GM12878 (cell line): ENCODE data around the gene HNRNPLL. TPM values are rescaled to one million over a fixed set of nuclear protein-coding genes. Genes with fewer than 3 reads are reported as not detected.

Experiments used
- ATAC-seq: fragments of 200-7000 bp; cut with Tn5 transposase; 3 replicates; pipeline ENCODE4 v1.9.1; 2020; ENCODE audit warnings: mild to moderate bottlenecking, moderate library complexity
- BruUV-seq: library from RNA; stranded (reverse); fragments of 400-500 nt; replicated peaks from 2 replicates; lab custom pipeline; 2021; lab: Mats Ljungman, UMichigan
- CTCF ChIA-PET: fragments of 300-600 bp; sonication (Branson Sonifier 250); formaldehyde crosslinking; extraction: SDS; loops from one replicate; lab custom pipeline; 2021; ENCODE audit warnings: inconsistent platforms; lab: Yijun Ruan, JAX
- POLR2A ChIA-PET: fragments of 350-600 bp; formaldehyde crosslinking; extraction: SDS; loops from one replicate; lab custom pipeline; 2021; ENCODE audit warnings: inconsistent platforms; lab: Charles Lee
- RAD21 ChIA-PET: fragments of 300-600 bp; sonication (Branson Sonifier 250); formaldehyde crosslinking; loops from one replicate; lab custom pipeline; 2023; ENCODE audit warnings: antibody characterized with exemption; ENCODE audit not compliant: unreplicated experiment; lab: Charles Lee
- SMC1A ChIA-PET: fragments of 300-600 bp; sonication (Branson Sonifier 250); formaldehyde crosslinking; loops from one replicate; lab custom pipeline; 2023; ENCODE audit not compliant: unreplicated experiment, uncharacterized antibody; lab: Charles Lee
- DNase-seq: peaks from one replicate; pipeline ENCODE4 v3.0.0-alpha.2; 2011; ENCODE audit warnings: low read depth, low spot score
- FAIRE-seq: peaks from 3 replicates; lab custom pipeline; 2011; peaks lifted over from hg19 to GRCh38; lab: Jason Lieb, UNC
- H2AFZ ChIP-seq: 2 replicates; pipeline ENCODE4 v1.6.0; 2011; ENCODE audit warnings: low read depth, low read length, control low read depth; ENCODE audit not compliant: control insufficient read depth
- H3K27ac ChIP-seq: 2 replicates; pipeline ENCODE4 v1.5.1; 2011; ENCODE audit warnings: control low read depth; ENCODE audit not compliant: control insufficient read depth, insufficient read depth
- H3K27me3 ChIP-seq, 2 experiments: replicated peaks in 1 of 2; 2 replicates each; pipeline versions ENCODE4 v1.6.0 to v1.6.1; 2011; ENCODE audit warnings: low read length in 1 of 2; ENCODE audit not compliant: control insufficient read depth in 2 of 2, insufficient read depth in 2 of 2
- H3K36me3 ChIP-seq, 2 experiments: 2 replicates each; pipeline ENCODE4 v1.5.1; 2011; ENCODE audit warnings: low read length in 1 of 2; ENCODE audit not compliant: control insufficient read depth in 2 of 2, insufficient read depth in 2 of 2
- H3K4me1 ChIP-seq: 2 replicates; pipeline ENCODE4 v1.6.1; 2011; ENCODE audit warnings: mild to moderate bottlenecking, low read length, moderate library complexity, mixed read lengths; ENCODE audit not compliant: control insufficient read depth, insufficient read depth
- H3K4me2 ChIP-seq: 2 replicates; pipeline ENCODE4 v1.6.0; 2011; ENCODE audit warnings: control low read depth; ENCODE audit not compliant: control insufficient read depth, insufficient read depth
- H3K4me3 ChIP-seq: fragments of 200-600 bp; sonication (generic); 2 replicates; pipeline ENCODE4 v1.5.1; 2016
- H3K79me2 ChIP-seq: 2 replicates; pipeline ENCODE4 v1.6.0; 2011; ENCODE audit warnings: low read length; ENCODE audit not compliant: control insufficient read depth, insufficient read depth
- H3K9ac ChIP-seq: 2 replicates; pipeline ENCODE4 v1.8.0; 2011; ENCODE audit warnings: low read length, control low read depth, mixed read lengths; ENCODE audit not compliant: control insufficient read depth, insufficient read depth
- H3K9me3 ChIP-seq: replicated peaks from 3 replicates; pipeline ENCODE4 v1.5.1; 2011; ENCODE audit warnings: mild to moderate bottlenecking, low read length; ENCODE audit not compliant: control insufficient read depth, insufficient read depth
- H4K20me1 ChIP-seq: 2 replicates; pipeline ENCODE4 v1.6.0; 2011; ENCODE audit not compliant: control insufficient read depth, insufficient read depth
- BACH1 ChIP-seq: fragments of 450-650 bp; IDR thresholded peaks from 2 replicates; pipeline ENCODE4 v1.6.1; 2017; ENCODE audit warnings: mild to moderate bottlenecking, borderline replicate concordance
- GABPA ChIP-seq: IDR thresholded peaks from 2 replicates; pipeline ENCODE4 v1.6.1; 2014; ENCODE audit warnings: antibody characterized with exemption, low read depth, mild to moderate bottlenecking, inconsistent platforms
- IKZF1 ChIP-seq: fragments of 450-650 bp; conservative IDR thresholded peaks from 2 replicates; pipeline ENCODE4 v1.6.1; 2017; ENCODE audit warnings: antibody characterized with exemption, mild to moderate bottlenecking
- RB1 ChIP-seq: fragments of 450-650 bp; formaldehyde crosslinking; IDR thresholded peaks from 2 replicates; pipeline ENCODE4 v1.6.1; 2017; ENCODE audit warnings: mild to moderate bottlenecking, borderline replicate concordance
- RCOR1 ChIP-seq: conservative IDR thresholded peaks from 2 replicates; pipeline ENCODE4 v1.6.1; 2012; ENCODE audit warnings: low read depth, low read length, improper control_type of control experiment
- ZBED1 ChIP-seq: IDR thresholded peaks from 2 replicates; pipeline ENCODE4 v1.6.1; 2016; ENCODE audit warnings: borderline replicate concordance
- WGBS: methylation state at CpG from one replicate; pipeline ENCODE4 v1.1.6; 2016; ENCODE audit warnings: low lambda C conversion rate; ENCODE audit not compliant: insufficient replicate concordance, insufficient coverage; ENCODE audit errors: missing lambda C conversion rate; 5-methylcytosine and 5-hydroxymethylcytosine counted together
- in situ Hi-C: fragments of 300-500 bp; cut with MboI; formaldehyde crosslinking; loops from 9 replicates; pipeline ENCODE4 v1.14.3; 2018; ENCODE audit warnings: mixed read lengths
- intact Hi-C: fragments of 100-400 bp; cut with micrococcal nuclease; formaldehyde crosslinking; loops from one replicate; pipeline ENCODE4 v1.14.2; 2022; ENCODE audit not compliant: unreplicated experiment
- polyA plus RNA-seq, 11 experiments: library from polyadenylated mRNA; depleted of rRNA in 4 of 11; unstranded in 6 of 11; stranded (reverse) in 5 of 11; fragments of >200 nt; fragmentation: Nextera tagmentation in 4 of 11; fragmentation: Illumina TruSeq in 1 of 11; extraction: Ambion mirVana in 4 of 11; extraction: Trizol in 1 of 11; gene quantifications; 1 replicate in 1 of 11; 2 replicates in 10 of 11; pipeline versions ENCODE4 v1.2.1 to v1.2.3, GENCODE V29; 2011 to 2016; ENCODE audit warnings: inconsistent platforms in 2 of 11, missing spikeins in 2 of 11, low read depth in 1 of 11
- total RNA-seq, 4 experiments: library from RNA; depleted of rRNA in 3 of 4; stranded (reverse); fragments of >200 nt in 3 of 4; fragmentation: Illumina TruSeq in 1 of 4; extraction: Trizol in 1 of 4; gene quantifications; 2 replicates each; pipeline versions ENCODE4 v1.2.1 to v1.2.3, GENCODE V29; 2013 to 2021
- TF ChIP-seq, protein P1 (sequence below): fragments of 450-650 bp; IDR thresholded peaks from 2 replicates; pipeline ENCODE4 v1.6.1; 2017; ENCODE audit warnings: antibody characterized with exemption, mild to moderate bottlenecking, moderate library complexity

Gene HNRNPLL
- total and polyA plus RNA-seq, 10 of the 15 experiments (the other 5 are each of a cell fraction or from before 2014, with no cell fraction given), result 0.98 to 27.1 (median 2.9) TPM

DNA sequence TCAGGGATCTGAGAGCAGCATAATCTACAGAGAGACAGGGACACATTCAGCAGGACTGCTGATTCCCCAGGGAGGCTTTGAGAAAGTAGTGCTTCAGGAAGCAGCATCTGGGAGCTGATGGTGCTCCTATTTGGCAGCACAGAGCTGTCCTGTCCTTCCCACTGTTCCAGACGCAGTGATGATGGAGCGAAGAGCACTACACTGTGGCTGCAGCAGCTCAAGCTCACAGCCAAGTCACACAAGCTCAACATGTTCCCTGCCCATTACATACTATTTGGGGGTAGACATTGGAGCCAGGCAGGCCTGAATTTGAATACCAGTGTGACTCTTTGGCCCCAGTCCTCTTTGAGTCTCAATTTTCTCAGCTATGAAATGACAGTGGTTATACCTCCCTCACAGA lies 48.0 kb upstream of the HNRNPLL start (continued):
- TF ChIP-seq GABPA (no peak), IKZF1 (no peak)
- TF ChIP-seq, all 136 proteins: peak for 0

DNA sequence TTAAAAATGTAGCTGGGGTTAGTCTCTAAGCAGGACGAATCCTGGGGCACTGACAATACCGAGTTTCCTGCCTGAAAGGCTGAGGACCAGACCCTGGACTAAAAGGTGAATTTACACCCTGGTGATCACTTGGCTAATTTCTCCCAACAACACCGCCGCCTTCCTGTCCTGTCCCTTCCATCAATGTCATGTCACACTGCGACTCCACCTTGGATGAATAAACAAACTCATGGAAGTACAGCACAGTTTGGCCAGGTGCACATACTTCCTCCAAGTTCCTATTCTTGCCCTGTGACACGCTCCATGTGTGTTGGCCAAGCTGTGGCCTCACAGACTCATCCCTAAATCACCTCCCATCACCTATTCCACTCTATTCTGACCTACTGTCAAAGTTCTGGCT lies 47.3 kb upstream of the HNRNPLL start:
- TF ChIP-seq RB1, result no peak
- TF ChIP-seq BACH1, result no peak
- TF ChIP-seq, protein P1, sequence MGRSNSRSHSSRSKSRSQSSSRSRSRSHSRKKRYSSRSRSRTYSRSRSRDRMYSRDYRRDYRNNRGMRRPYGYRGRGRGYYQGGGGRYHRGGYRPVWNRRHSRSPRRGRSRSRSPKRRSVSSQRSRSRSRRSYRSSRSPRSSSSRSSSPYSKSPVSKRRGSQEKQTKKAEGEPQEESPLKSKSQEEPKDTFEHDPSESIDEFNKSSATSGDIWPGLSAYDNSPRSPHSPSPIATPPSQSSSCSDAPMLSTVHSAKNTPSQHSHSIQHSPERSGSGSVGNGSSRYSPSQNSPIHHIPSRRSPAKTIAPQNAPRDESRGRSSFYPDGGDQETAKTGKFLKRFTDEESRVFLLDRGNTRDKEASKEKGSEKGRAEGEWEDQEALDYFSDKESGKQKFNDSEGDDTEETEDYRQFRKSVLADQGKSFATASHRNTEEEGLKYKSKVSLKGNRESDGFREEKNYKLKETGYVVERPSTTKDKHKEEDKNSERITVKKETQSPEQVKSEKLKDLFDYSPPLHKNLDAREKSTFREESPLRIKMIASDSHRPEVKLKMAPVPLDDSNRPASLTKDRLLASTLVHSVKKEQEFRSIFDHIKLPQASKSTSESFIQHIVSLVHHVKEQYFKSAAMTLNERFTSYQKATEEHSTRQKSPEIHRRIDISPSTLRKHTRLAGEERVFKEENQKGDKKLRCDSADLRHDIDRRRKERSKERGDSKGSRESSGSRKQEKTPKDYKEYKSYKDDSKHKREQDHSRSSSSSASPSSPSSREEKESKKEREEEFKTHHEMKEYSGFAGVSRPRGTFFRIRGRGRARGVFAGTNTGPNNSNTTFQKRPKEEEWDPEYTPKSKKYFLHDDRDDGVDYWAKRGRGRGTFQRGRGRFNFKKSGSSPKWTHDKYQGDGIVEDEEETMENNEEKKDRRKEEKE, result no peak
- TF ChIP-seq ZBED1, result no peak
- no peak for TF ChIP-seq RCOR1
- ATAC-seq, result no peak
- no peak overlapping the region for H3K27ac ChIP-seq
- POLR2A ChIA-PET, result no interaction called here
- WGBS, result 60% methylated on average over 6 of the region's 6 CpGs
- RAD21 ChIA-PET, result no interaction called here
- no peak overlapping the region for H3K4me2 ChIP-seq
- H2AFZ ChIP-seq, result no peak overlapping the region
- no peak for FAIRE-seq
- CTCF ChIA-PET, result no interaction called here
- no peak overlapping the region for H3K4me3 ChIP-seq
- in situ Hi-C loops (no loop called here), intact Hi-C loops (loop anchor here (5.0 kb wide), 1 partner anchor 43 kb away; no protein-coding TSS in a partner anchor)
- H3K36me3 ChIP-seq, result no peaks in the 10 kb centered on the region
- no peaks in the 10 kb centered on the region for H3K9me3 ChIP-seq
- H4K20me1 ChIP-seq, result no peaks in the 10 kb centered on the region
- peaks cover 21% of the 10 kb centered on the region for H3K4me1 ChIP-seq
- DNase-seq, result no peak
- SMC1A ChIA-PET, result interaction anchor here (1.0 to 1.6 kb wide), 3 partner anchors 14 to 47 kb away, joined by 3 to 4 read pairs (median 3); no protein-coding TSS in a partner anchor
- no TSS peak for BruUV-seq
- no peak overlapping the region for H3K9ac ChIP-seq
- no peaks in the 10 kb centered on the region for H3K79me2 ChIP-seq
- H3K27me3 ChIP-seq, result no peaks in the 10 kb centered on the region
